OCI-LY7 (cell line): ENCODE measurements around the gene SLC49A4. TPM values are rescaled to one million over a fixed set of nuclear protein-coding genes. Genes with fewer than 3 reads are reported as not detected.

Source experiments
- BruUV-seq: library from RNA; stranded (reverse); fragments of 400-500 nt; replicated peaks from 2 replicates; lab custom pipeline; 2021; lab: Mats Ljungman, UMichigan
- CTCF ChIA-PET: fragments of 300-600 bp; sonication (Branson Sonifier 250); formaldehyde crosslinking; loops from one replicate; lab custom pipeline; 2022; ENCODE audit warnings: antibody characterized with exemption; ENCODE audit not compliant: unreplicated experiment; lab: Charles Lee
- POLR2A ChIA-PET: fragments of 300-600 bp; sonication (Branson Sonifier 250); formaldehyde crosslinking; loops from one replicate; lab custom pipeline; 2022; ENCODE audit warnings: antibody characterized with exemption; lab: Charles Lee
- DNase-seq: peaks from one replicate; pipeline ENCODE4 v3.0.0-alpha.2; 2015; ENCODE audit warnings: low spot score
- H2AFZ ChIP-seq: fragments of 200-600 bp; sonication (generic), shearing (Covaris generic); 2 replicates; pipeline ENCODE4 v1.6.1; 2014; ENCODE audit warnings: mild to moderate bottlenecking, antibody characterized with exemption, low read length, moderate library complexity
- H3K27ac ChIP-seq: fragments of 200-600 bp; sonication (generic); 2 replicates; pipeline ENCODE4 v1.5.1; 2014; ENCODE audit warnings: mixed run types, low read depth, mild to moderate bottlenecking, moderate library complexity, low read length, inconsistent platforms; ENCODE audit not compliant: poor library complexity, severe bottlenecking
- H3K36me3 ChIP-seq: fragments of 200-600 bp; sonication (generic); 2 replicates; pipeline ENCODE4 v1.6.1; 2014; ENCODE audit warnings: mild to moderate bottlenecking, antibody characterized with exemption, low read length, moderate library complexity, mixed read lengths; ENCODE audit not compliant: insufficient read depth
- H3K4me1 ChIP-seq: fragments of 200-600 bp; sonication (generic); 2 replicates; pipeline ENCODE4 v1.5.1; 2014; ENCODE audit warnings: mild to moderate bottlenecking, low read length; ENCODE audit not compliant: insufficient read depth, poor library complexity, severe bottlenecking
- H3K4me2 ChIP-seq: fragments of 200-600 bp; sonication (generic); 2 replicates; pipeline ENCODE4 v1.6.1; 2014; ENCODE audit warnings: mild to moderate bottlenecking, low read length
- H3K4me3 ChIP-seq: fragments of 200-600 bp; sonication (generic); 2 replicates; pipeline ENCODE4 v1.5.1; 2014; ENCODE audit warnings: mild to moderate bottlenecking, low read depth, low read length; ENCODE audit not compliant: poor library complexity, severe bottlenecking
- H3K79me2 ChIP-seq: fragments of 200-600 bp; sonication (generic); 2 replicates; pipeline ENCODE4 v1.6.1; 2016; ENCODE audit warnings: low read depth, mild to moderate bottlenecking, low read length, moderate library complexity, mixed read lengths; ENCODE audit not compliant: insufficient read depth
- H3K9me2 ChIP-seq: fragments of 200-600 bp; sonication (generic); 2 replicates; pipeline ENCODE4 v1.6.1; 2016; ENCODE audit warnings: mild to moderate bottlenecking, low read length, mixed read lengths; ENCODE audit not compliant: insufficient read depth
- H3K9me3 ChIP-seq: fragments of 200-600 bp; sonication (generic); 2 replicates; pipeline ENCODE4 v1.6.1; 2014; ENCODE audit warnings: mild to moderate bottlenecking, mixed run types, low read length, mixed read lengths
- H4K20me1 ChIP-seq: fragments of 200-600 bp; sonication (generic); 2 replicates; pipeline ENCODE4 v1.6.1; 2014; ENCODE audit warnings: mild to moderate bottlenecking, antibody characterized with exemption, low read length, moderate library complexity, mixed read lengths; ENCODE audit not compliant: insufficient read depth
- CTCF ChIP-seq: fragments of 200-600 bp; sonication (generic); conservative IDR thresholded peaks from 2 replicates; pipeline ENCODE4 v1.5.1; 2014; ENCODE audit warnings: mild to moderate bottlenecking, antibody characterized with exemption, low read length, moderate library complexity, mixed read lengths
- EZH2phosphoT487 ChIP-seq: fragments of 200-600 bp; sonication (generic); IDR thresholded peaks from 2 replicates; pipeline ENCODE4 v1.6.1; 2018; ENCODE audit warnings: low read depth, borderline replicate concordance, mild to moderate bottlenecking, mixed run types, antibody characterized with exemption, low read length, moderate library complexity, mixed read lengths
- intact Hi-C: fragments of 100-400 bp; cut with micrococcal nuclease; formaldehyde crosslinking; loops from one replicate; pipeline ENCODE4 v1.10.0; 2022; ENCODE audit not compliant: unreplicated experiment
- total RNA-seq, 2 experiments: library from RNA; depleted of rRNA in 1 of 2; stranded (reverse); fragments of >200 nt in 1 of 2; shearing (Covaris generic) in 1 of 2; gene quantifications; 2 replicates each; pipeline ENCODE4 v1.2.3, GENCODE V29; 2014 to 2022

The SLC49A4 gene
- total RNA-seq, 2 experiments from 2014 or later, result 2.8 to 3.3 TPM

- CTCF ChIA-PET, result no interaction called here
- Histone ChIP-seq H3K9me3 (no peaks in the 10 kb centered on the region), H3K36me3 (no peaks in the 10 kb centered on the region), H4K20me1 (no peaks in the 10 kb centered on the region), H3K79me2 (no peaks in the 10 kb centered on the region), H3K4me3 (no peak overlapping the region), H3K4me1 (no peaks in the 10 kb centered on the region), H3K9me2 (no peaks in the 10 kb centered on the region), H3K27ac (no peak overlapping the region), H3K4me2 (no peak overlapping the region), H2AFZ (no peak overlapping the region)
- no peak for DNase-seq
- intact Hi-C loops, result no loop called here
- BruUV-seq, result no TSS peak
- no peak for TF ChIP-seq EZH2phosphoT487
- TF ChIP-seq CTCF, result no peak
- POLR2A ChIA-PET, result no interaction called here
Measured at GRCh38 chr3:122880173-122880572, 85.3 kb downstream of the SLC49A4 start.

- no peaks in the 10 kb centered on the region for H3K79me2 ChIP-seq
- POLR2A ChIA-PET, result interaction anchor here (0.5 kb wide), 1 partner anchor 13 kb away, joined by 3 read pairs; no protein-coding TSS in a partner anchor
- no TSS peak for BruUV-seq
- H3K9me2 ChIP-seq, result no peaks in the 10 kb centered on the region
- H3K36me3 ChIP-seq, result no peaks in the 10 kb centered on the region
- no peak for TF ChIP-seq EZH2phosphoT487
- TF ChIP-seq CTCF, result no peak
- no peak overlapping the region for H3K4me2 ChIP-seq
- H3K27ac ChIP-seq, result no peak overlapping the region
- intact Hi-C loops, result no loop called here
- no peak overlapping the region for H3K4me3 ChIP-seq
- CTCF ChIA-PET, result no interaction called here
- H3K9me3 ChIP-seq, result no peaks in the 10 kb centered on the region
- no peaks in the 10 kb centered on the region for H4K20me1 ChIP-seq
- no peaks in the 10 kb centered on the region for H3K4me1 ChIP-seq
- no peak overlapping the region for H2AFZ ChIP-seq
- no peak for DNase-seq
Measured at GRCh38 chr3:122880624-122881023, 85.8 kb downstream of the SLC49A4 start.

GRCh38 chr3:122882361-122882947 is 87.6 kb downstream of the SLC49A4 start:
- H3K4me2 ChIP-seq, result no peak overlapping the region
- CTCF ChIA-PET, result no interaction called here
- intact Hi-C loops, result no loop called here
- H2AFZ ChIP-seq, result no peak overlapping the region
- no peaks in the 10 kb centered on the region for H3K9me3 ChIP-seq
- no peak overlapping the region for H3K4me3 ChIP-seq
- no peaks in the 10 kb centered on the region for H3K79me2 ChIP-seq
- H3K4me1 ChIP-seq, result no peaks in the 10 kb centered on the region
- no peaks in the 10 kb centered on the region for H3K36me3 ChIP-seq
- no peak for TF ChIP-seq EZH2phosphoT487
- no peak for TF ChIP-seq CTCF
- H4K20me1 ChIP-seq, result no peaks in the 10 kb centered on the region
- H3K27ac ChIP-seq, result no peak overlapping the region
- H3K9me2 ChIP-seq, result no peaks in the 10 kb centered on the region
- BruUV-seq, result no TSS peak
- no peak for DNase-seq
- POLR2A ChIA-PET, result interaction anchor here (1.3 to 2.1 kb wide), 2 partner anchors 11 to 27 kb away, joined by 3 to 5 read pairs; no protein-coding TSS in a partner anchor
